ENCODE measurements around the gene TRMT10A. TPM values are rescaled to one million over a fixed set of nuclear protein-coding genes. Genes with fewer than 3 reads are reported as not detected.

The TRMT10A gene
- total RNA-seq, 1 donor from 2014 or later, result 14.8 TPM

GRCh38 chr4:99573735-99574368 is 10.0 kb upstream of the TRMT10A start:
- H3K27me3 ChIP-seq (ENCODE audit: control insufficient read depth, insufficient read depth, low read length), result no peaks in the 10 kb centered on the region
- no peak for TF ChIP-seq CTCF (IDR thresholded peaks at IDR 0.05; ENCODE audit: insufficient read depth, low read length, poor library complexity, severe bottlenecking)
- no peaks in the 10 kb centered on the region for H3K36me3 ChIP-seq (ENCODE audit: control insufficient read depth, insufficient read depth, low read length)
- H3K4me3 ChIP-seq (ENCODE audit: low read depth, low read length), result no peak overlapping the region
- DNase-seq (ENCODE audit: low read depth), result no peak

DNA sequence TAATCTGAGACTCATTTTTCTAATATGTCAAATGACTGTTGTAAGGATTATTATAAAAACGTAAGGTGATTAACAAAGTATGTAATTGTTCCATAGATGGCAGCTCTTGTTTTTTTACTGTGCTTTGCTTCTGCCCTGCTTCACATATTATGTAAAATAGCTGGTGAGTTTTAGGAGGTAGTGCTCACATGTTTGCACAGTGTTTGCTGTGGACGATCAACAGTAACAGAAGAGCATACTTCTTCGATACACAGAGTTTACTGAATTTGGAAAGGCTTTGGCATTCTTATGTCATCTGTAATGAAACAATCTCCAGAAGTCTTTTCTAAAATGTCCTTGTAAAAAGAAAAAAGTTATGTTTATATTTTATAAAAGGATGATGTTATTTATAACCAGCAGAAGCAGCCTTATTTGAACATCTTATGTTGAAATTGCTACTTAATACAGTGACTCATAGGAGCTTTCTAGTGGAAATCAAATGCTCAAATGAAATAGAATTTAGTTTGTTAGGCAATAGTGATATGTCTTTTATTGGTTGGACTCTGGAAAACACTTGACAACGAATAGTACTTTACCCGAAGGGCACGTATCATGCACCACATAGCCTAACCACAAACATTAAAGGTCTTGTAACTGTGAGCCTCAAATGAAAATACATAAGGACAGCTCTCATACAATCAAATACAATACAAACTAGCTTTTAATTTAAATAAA is 8.8 kb upstream of the TRMT10A start:
- Histone ChIP-seq H3K27me3 (ENCODE audit: control insufficient read depth, insufficient read depth, low read length) (no peaks in the 10 kb centered on the region), H3K4me3 (ENCODE audit: low read depth, low read length) (no peak overlapping the region), H3K36me3 (ENCODE audit: control insufficient read depth, insufficient read depth, low read length) (no peaks in the 10 kb centered on the region)
- no peak for TF ChIP-seq CTCF (IDR thresholded peaks at IDR 0.05; ENCODE audit: insufficient read depth, low read length, poor library complexity, severe bottlenecking)
- no peak for DNase-seq (ENCODE audit: low read depth)

- no peak overlapping the region for H3K4me3 ChIP-seq (ENCODE audit: low read depth, low read length)
- no peak for DNase-seq (ENCODE audit: low read depth)
- no peak for TF ChIP-seq CTCF (IDR thresholded peaks at IDR 0.05; ENCODE audit: insufficient read depth, low read length, poor library complexity, severe bottlenecking)
- H3K36me3 ChIP-seq (ENCODE audit: control insufficient read depth, insufficient read depth, low read length), result no peaks in the 10 kb centered on the region
- no peaks in the 10 kb centered on the region for H3K27me3 ChIP-seq (ENCODE audit: control insufficient read depth, insufficient read depth, low read length)
Measured at GRCh38 chr4:99571883-99572282, 8.0 kb upstream of the TRMT10A start.

DNA sequence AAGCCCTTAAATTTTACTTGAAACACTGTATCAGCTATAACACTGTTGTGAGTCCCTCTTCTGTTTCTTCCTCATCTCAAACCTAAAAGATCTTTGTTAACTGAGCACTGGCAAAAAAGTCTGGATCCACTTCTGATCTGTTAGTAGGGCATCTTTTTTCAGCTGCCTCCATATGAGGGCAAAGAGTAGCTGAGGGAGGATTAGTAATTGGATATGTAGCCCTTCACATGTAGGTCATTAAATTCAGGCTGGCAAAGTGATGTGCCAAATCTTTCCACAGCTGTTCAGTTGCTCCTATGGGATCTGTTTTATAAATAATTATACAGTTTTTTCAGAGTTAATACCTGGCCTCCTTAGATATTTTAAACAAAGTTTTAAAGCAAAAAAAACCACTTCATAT is 1.1 kb upstream of the TRMT10A start:
- no peaks in the 10 kb centered on the region for H3K27me3 ChIP-seq (ENCODE audit: control insufficient read depth, insufficient read depth, low read length)
- no peak for DNase-seq (ENCODE audit: low read depth)
- no peaks in the 10 kb centered on the region for H3K36me3 ChIP-seq (ENCODE audit: control insufficient read depth, insufficient read depth, low read length)
- H3K4me3 ChIP-seq (ENCODE audit: low read depth, low read length), result no peak overlapping the region
- TF ChIP-seq CTCF (IDR thresholded peaks at IDR 0.05; ENCODE audit: insufficient read depth, low read length, poor library complexity, severe bottlenecking), result no peak

DNA sequence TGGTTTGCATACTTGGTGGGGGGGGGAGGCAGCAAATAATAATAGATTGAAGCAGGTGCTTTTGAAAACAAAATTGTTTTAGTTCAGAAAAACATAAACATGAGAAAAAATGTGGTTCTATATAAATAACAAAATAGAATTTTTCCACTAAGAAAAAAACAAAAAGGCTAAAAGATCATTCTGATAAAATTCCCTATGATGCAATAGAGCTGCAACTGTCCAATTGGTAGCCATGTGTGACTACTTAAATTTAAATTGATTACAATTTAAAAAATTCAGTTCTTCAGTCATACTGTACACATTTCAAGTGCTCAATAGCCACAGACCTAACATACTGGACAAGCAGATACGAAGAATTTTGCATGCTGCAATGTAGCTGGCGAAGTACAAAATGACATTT is 11.0 kb downstream of the TRMT10A start:
- no peak for TF ChIP-seq CTCF (IDR thresholded peaks at IDR 0.05; ENCODE audit: insufficient read depth, low read length, poor library complexity, severe bottlenecking)
- H3K4me3 ChIP-seq (ENCODE audit: low read depth, low read length), result no peak overlapping the region
- no peaks in the 10 kb centered on the region for H3K36me3 ChIP-seq (ENCODE audit: control insufficient read depth, insufficient read depth, low read length)
- no peaks in the 10 kb centered on the region for H3K27me3 ChIP-seq (ENCODE audit: control insufficient read depth, insufficient read depth, low read length)
- DNase-seq (ENCODE audit: low read depth), result no peak
